ENCODE results near the gene HSBP1.

DNA sequence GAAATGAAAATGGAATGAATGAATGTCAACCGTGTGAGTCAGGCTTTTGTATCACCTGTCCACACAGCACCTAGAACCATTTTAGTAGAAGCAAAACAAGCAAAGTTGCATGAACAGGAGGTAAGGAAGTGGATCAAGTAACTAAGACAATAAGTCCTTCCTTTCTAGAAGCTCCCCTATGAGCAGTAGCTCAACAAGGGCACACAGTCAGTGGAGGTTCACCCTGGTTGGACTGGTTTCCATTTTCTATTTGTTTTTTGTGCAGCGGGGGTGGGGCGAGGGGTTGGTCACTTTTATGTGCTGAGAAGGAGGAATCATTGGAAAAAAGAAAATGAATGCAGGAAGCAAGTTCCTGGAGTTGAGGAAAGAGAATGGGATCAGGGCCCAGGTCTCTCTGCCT, 4.0 kb upstream of the HSBP1 start:
- TF ChIP-seq POLR2A (IDR thresholded peaks at IDR 0.05), result no peak
- TF ChIP-seq, protein P1, sequence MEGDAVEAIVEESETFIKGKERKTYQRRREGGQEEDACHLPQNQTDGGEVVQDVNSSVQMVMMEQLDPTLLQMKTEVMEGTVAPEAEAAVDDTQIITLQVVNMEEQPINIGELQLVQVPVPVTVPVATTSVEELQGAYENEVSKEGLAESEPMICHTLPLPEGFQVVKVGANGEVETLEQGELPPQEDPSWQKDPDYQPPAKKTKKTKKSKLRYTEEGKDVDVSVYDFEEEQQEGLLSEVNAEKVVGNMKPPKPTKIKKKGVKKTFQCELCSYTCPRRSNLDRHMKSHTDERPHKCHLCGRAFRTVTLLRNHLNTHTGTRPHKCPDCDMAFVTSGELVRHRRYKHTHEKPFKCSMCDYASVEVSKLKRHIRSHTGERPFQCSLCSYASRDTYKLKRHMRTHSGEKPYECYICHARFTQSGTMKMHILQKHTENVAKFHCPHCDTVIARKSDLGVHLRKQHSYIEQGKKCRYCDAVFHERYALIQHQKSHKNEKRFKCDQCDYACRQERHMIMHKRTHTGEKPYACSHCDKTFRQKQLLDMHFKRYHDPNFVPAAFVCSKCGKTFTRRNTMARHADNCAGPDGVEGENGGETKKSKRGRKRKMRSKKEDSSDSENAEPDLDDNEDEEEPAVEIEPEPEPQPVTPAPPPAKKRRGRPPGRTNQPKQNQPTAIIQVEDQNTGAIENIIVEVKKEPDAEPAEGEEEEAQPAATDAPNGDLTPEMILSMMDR (IDR thresholded peaks at IDR 0.05), result no peak
